ENCODE results near the gene ZIC5.
A peak's percentile ranks its signal among the peaks of the same experiment; 100 is the strongest.

The ZIC5 gene

GRCh38 chr13:99973163-99973807 is 1.7 kb upstream of the ZIC5 start:
- H3K9me3 ChIP-seq (ENCODE audit: insufficient read depth, low read depth, low read length) = no peaks in the 10 kb centered on the region
- peaks cover 58% of the 10 kb centered on the region for H3K4me1 ChIP-seq (ENCODE audit: insufficient read depth, low read length)
- peaks cover 10% of the 10 kb centered on the region for H3K36me3 ChIP-seq (ENCODE audit: insufficient read depth, low read length)
- peak overlapping the region; percentile 86; the same call in 1 of the 2 replicates for H3K27ac ChIP-seq (ENCODE audit: low read depth, low read length)
- H3K9ac ChIP-seq (ENCODE audit: low read depth, low read length) = 0 out of 2 replicates have a peak overlapping the region, but pooled peaks have one; percentile 19
- peaks cover 75% of the 10 kb centered on the region for H3K27me3 ChIP-seq (ENCODE audit: insufficient read depth, low read length)
- peak overlapping the region; percentile 97 for H3K4me3 ChIP-seq (ENCODE audit: low read length)
- 51% methylated on average over 9 of the region's 11 CpGs for WGBS

- peaks cover 68% of the 10 kb centered on the region for H3K27me3 ChIP-seq (ENCODE audit: insufficient read depth, low read length)
- H3K4me1 ChIP-seq (ENCODE audit: insufficient read depth, low read length) = peaks cover 52% of the 10 kb centered on the region
Measured at GRCh38 chr13:99972190-99972731, 694 bp upstream of the ZIC5 start.

GRCh38 chr13:99970651-99971575 is 654 bp downstream of the ZIC5 start:
- H3K4me1 ChIP-seq (ENCODE audit: insufficient read depth, low read length) = peaks cover 52% of the 10 kb centered on the region
- peak overlapping the region; percentile 97 for H3K4me3 ChIP-seq (ENCODE audit: low read length)
- H3K9me3 ChIP-seq (ENCODE audit: insufficient read depth, low read depth, low read length) = no peaks in the 10 kb centered on the region
- WGBS = under 1% methylated on average over 116 of the region's 118 CpGs
- peak overlapping the region; percentile 82; the same call in 1 of the 2 replicates for H3K27ac ChIP-seq (ENCODE audit: low read depth, low read length)
- H3K27me3 ChIP-seq (ENCODE audit: insufficient read depth, low read length) = peaks cover 58% of the 10 kb centered on the region
- H3K9ac ChIP-seq (ENCODE audit: low read depth, low read length) = peak overlapping the region; percentile 83
- H3K36me3 ChIP-seq (ENCODE audit: insufficient read depth, low read length) = peaks cover 27% of the 10 kb centered on the region

More at GRCh38 chr13:99972190-99972731, 694 bp upstream of the ZIC5 start:
- Histone ChIP-seq H3K27ac (ENCODE audit: low read depth, low read length) (no peak overlapping the region), H3K9me3 (ENCODE audit: insufficient read depth, low read depth, low read length) (no peaks in the 10 kb centered on the region), H3K4me3 (ENCODE audit: low read length) (peak overlapping the region; percentile 97), H3K9ac (ENCODE audit: low read depth, low read length) (peak overlapping the region; percentile 19; the same call in 1 of the 2 replicates), H3K36me3 (ENCODE audit: insufficient read depth, low read length) (peaks cover 13% of the 10 kb centered on the region)
- WGBS = 2% methylated on average over 18 of the region's 18 CpGs

- Histone ChIP-seq H3K27me3 (ENCODE audit: insufficient read depth, low read length) (peaks cover 50% of the 10 kb centered on the region), H3K36me3 (ENCODE audit: insufficient read depth, low read length) (peaks cover 35% of the 10 kb centered on the region), H3K4me3 (ENCODE audit: low read length) (peak overlapping the region; percentile 97), H3K9me3 (ENCODE audit: insufficient read depth, low read depth, low read length) (no peaks in the 10 kb centered on the region), H3K9ac (ENCODE audit: low read depth, low read length) (peak overlapping the region; percentile 85), H3K4me1 (ENCODE audit: insufficient read depth, low read length) (peaks cover 50% of the 10 kb centered on the region), H3K27ac (ENCODE audit: low read depth, low read length) (peak overlapping the region; percentile 86)
- under 1% methylated on average over 79 of the region's 79 CpGs for WGBS
Measured at GRCh38 chr13:99969919-99970650, 1.5 kb downstream of the ZIC5 start.

- Histone ChIP-seq H3K27ac (ENCODE audit: low read depth, low read length) (peak overlapping the region; percentile 86), H3K9ac (ENCODE audit: low read depth, low read length) (peak overlapping the region; percentile 85), H3K9me3 (ENCODE audit: insufficient read depth, low read depth, low read length) (no peaks in the 10 kb centered on the region), H3K4me3 (ENCODE audit: low read length) (peak overlapping the region; percentile 97), H3K36me3 (ENCODE audit: insufficient read depth, low read length) (peaks cover 41% of the 10 kb centered on the region), H3K4me1 (ENCODE audit: insufficient read depth, low read length) (peaks cover 47% of the 10 kb centered on the region), H3K27me3 (ENCODE audit: insufficient read depth, low read length) (peaks cover 44% of the 10 kb centered on the region)
- WGBS = under 1% methylated on average over 52 of the region's 52 CpGs
Measured at GRCh38 chr13:99969453-99969918, 2.1 kb downstream of the ZIC5 start.

GRCh38 chr13:99968521-99969452 is 2.8 kb downstream of the ZIC5 start:
- H3K4me3 ChIP-seq (ENCODE audit: low read length) = peak overlapping the region; percentile 97
- peaks cover 41% of the 10 kb centered on the region for H3K4me1 ChIP-seq (ENCODE audit: insufficient read depth, low read length)
- H3K9ac ChIP-seq (ENCODE audit: low read depth, low read length) = peak overlapping the region; percentile 85
- under 1% methylated on average over 81 of the region's 81 CpGs for WGBS
- H3K27me3 ChIP-seq (ENCODE audit: insufficient read depth, low read length) = peaks cover 39% of the 10 kb centered on the region
- H3K27ac ChIP-seq (ENCODE audit: low read depth, low read length) = peak overlapping the region; percentile 53
- H3K9me3 ChIP-seq (ENCODE audit: insufficient read depth, low read depth, low read length) = no peaks in the 10 kb centered on the region
- peaks cover 48% of the 10 kb centered on the region for H3K36me3 ChIP-seq (ENCODE audit: insufficient read depth, low read length)

GRCh38 chr13:99967869-99968520 is 3.6 kb downstream of the ZIC5 start:
- peaks cover 35% of the 10 kb centered on the region for H3K4me1 ChIP-seq (ENCODE audit: insufficient read depth, low read length)
- H3K27me3 ChIP-seq (ENCODE audit: insufficient read depth, low read length) = peaks cover 39% of the 10 kb centered on the region
- peak overlapping the region; percentile 85 for H3K9ac ChIP-seq (ENCODE audit: low read depth, low read length)
- peaks cover 56% of the 10 kb centered on the region for H3K36me3 ChIP-seq (ENCODE audit: insufficient read depth, low read length)
- H3K9me3 ChIP-seq (ENCODE audit: insufficient read depth, low read depth, low read length) = no peaks in the 10 kb centered on the region
- under 1% methylated on average over 58 of the region's 58 CpGs for WGBS
- peak overlapping the region; percentile 38; the same call in 1 of the 2 replicates for H3K27ac ChIP-seq (ENCODE audit: low read depth, low read length)
- peak overlapping the region; percentile 97 for H3K4me3 ChIP-seq (ENCODE audit: low read length)

GRCh38 chr13:99967498-99967868 is 4.1 kb downstream of the ZIC5 start:
- Histone ChIP-seq H3K4me3 (ENCODE audit: low read length) (peak overlapping the region; percentile 97), H3K9ac (ENCODE audit: low read depth, low read length) (peak overlapping the region; percentile 85), H3K27ac (ENCODE audit: low read depth, low read length) (no peak overlapping the region), H3K4me1 (ENCODE audit: insufficient read depth, low read length) (peaks cover 35% of the 10 kb centered on the region), H3K36me3 (ENCODE audit: insufficient read depth, low read length) (peaks cover 59% of the 10 kb centered on the region), H3K9me3 (ENCODE audit: insufficient read depth, low read depth, low read length) (no peaks in the 10 kb centered on the region), H3K27me3 (ENCODE audit: insufficient read depth, low read length) (peaks cover 39% of the 10 kb centered on the region)
- WGBS = 34% methylated on average over 9 of the region's 9 CpGs

- Histone ChIP-seq H3K9me3 (ENCODE audit: insufficient read depth, low read depth, low read length) (no peaks in the 10 kb centered on the region), H3K27ac (ENCODE audit: low read depth, low read length) (no peak overlapping the region), H3K4me3 (ENCODE audit: low read length) (peak overlapping the region; percentile 97), H3K36me3 (ENCODE audit: insufficient read depth, low read length) (peaks cover 59% of the 10 kb centered on the region), H3K27me3 (ENCODE audit: insufficient read depth, low read length) (peaks cover 46% of the 10 kb centered on the region), H3K4me1 (ENCODE audit: insufficient read depth, low read length) (peaks cover 39% of the 10 kb centered on the region), H3K9ac (ENCODE audit: low read depth, low read length) (no peak overlapping the region)
- WGBS = 66% methylated on average over 6 of the region's 8 CpGs
Measured at GRCh38 chr13:99966064-99966805, 5.3 kb downstream of the ZIC5 start.
